ENCODE results near the gene GRAMD1B. TPM values are rescaled to one million over a fixed set of nuclear protein-coding genes. Genes with fewer than 3 reads are reported as not detected.

GRAMD1B gene
- total RNA-seq, 4 donors from 2014 or later: 1.8 to 4.0 (median 3.0) TPM

- no peak for TF ChIP-seq EP300 (IDR thresholded peaks at IDR 0.05)
- TF ChIP-seq POLR2AphosphoS5 (IDR thresholded peaks at IDR 0.05): no peak
- TF ChIP-seq, protein P1, sequence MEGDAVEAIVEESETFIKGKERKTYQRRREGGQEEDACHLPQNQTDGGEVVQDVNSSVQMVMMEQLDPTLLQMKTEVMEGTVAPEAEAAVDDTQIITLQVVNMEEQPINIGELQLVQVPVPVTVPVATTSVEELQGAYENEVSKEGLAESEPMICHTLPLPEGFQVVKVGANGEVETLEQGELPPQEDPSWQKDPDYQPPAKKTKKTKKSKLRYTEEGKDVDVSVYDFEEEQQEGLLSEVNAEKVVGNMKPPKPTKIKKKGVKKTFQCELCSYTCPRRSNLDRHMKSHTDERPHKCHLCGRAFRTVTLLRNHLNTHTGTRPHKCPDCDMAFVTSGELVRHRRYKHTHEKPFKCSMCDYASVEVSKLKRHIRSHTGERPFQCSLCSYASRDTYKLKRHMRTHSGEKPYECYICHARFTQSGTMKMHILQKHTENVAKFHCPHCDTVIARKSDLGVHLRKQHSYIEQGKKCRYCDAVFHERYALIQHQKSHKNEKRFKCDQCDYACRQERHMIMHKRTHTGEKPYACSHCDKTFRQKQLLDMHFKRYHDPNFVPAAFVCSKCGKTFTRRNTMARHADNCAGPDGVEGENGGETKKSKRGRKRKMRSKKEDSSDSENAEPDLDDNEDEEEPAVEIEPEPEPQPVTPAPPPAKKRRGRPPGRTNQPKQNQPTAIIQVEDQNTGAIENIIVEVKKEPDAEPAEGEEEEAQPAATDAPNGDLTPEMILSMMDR (IDR thresholded peaks at IDR 0.05): no peak
- TF ChIP-seq POLR2A (IDR thresholded peaks at IDR 0.05): no peak
- no peak overlapping the region for H3K27ac ChIP-seq
- peaks cover 12% of the 10 kb centered on the region for H3K27me3 ChIP-seq
- H3K9me3 ChIP-seq: no peaks in the 10 kb centered on the region
- H3K36me3 ChIP-seq: no peaks in the 10 kb centered on the region
- WGBS, 2 donors (ENCODE audit: low coverage in 1 of 2): 62 to 69% methylated on average over 3 of the region's 4 CpGs
- no peak overlapping the region for H3K4me3 ChIP-seq
- no peak for ATAC-seq
- peaks cover 0 to 13% (median 0%) of the 10 kb centered on the region in 3 donors for H3K4me1 ChIP-seq
These were observed 23.5 kb upstream of the GRAMD1B start for GRCh38 chr11:123406441-123407129.

DNA sequence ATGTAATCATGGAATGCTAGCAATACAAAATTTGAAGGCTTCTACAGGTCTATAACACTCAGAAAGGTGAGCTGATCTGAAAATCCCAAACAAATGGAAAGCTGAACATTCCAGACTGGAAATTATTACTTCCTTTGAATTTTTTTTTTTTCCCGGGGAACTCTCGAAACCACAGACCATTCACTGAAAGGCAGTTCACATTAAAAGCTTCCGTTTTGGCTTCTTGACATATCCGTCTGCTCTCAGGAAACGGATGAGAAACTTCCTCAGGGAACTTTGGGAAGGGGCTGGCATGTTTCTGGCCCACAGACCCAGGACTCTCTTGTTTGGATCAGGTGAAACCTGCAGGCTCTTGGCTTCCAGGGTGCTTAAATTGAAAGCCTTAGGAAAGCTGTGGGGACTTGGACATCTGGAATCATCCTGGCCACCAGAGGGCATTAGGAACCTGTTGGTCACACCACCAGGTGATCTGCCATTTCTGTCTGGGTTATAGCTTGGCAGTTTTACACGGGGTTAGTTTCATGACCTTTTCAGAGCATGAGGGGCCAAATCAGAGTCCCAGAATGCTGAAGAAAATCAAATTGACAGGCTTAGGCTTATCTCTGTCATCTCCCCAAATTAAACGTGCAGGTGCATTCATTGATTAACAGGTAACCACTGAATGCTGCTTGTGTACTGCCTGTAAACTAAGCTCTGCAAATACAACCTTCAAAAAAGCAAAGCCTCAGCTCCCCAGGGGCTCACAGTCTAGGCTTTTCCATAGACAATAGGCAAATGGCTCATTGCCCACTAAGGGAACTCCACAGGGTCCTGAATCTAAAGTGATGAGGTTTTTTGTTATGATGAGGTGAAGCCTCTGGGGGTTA, 22.7 kb upstream of the GRAMD1B start:
- Histone ChIP-seq H3K27me3 (peaks cover 8% of the 10 kb centered on the region), H3K27ac (no peak overlapping the region), H3K9me3 (no peaks in the 10 kb centered on the region), H3K4me1 (peaks cover 0 to 13% (median 0%) of the 10 kb centered on the region in 3 donors), H3K36me3 (no peaks in the 10 kb centered on the region), H3K4me3 (no peak overlapping the region)
- TF ChIP-seq POLR2A (IDR thresholded peaks at IDR 0.05): no peak
- TF ChIP-seq, protein P1 (IDR thresholded peaks at IDR 0.05): peak in 3 of 4 experiments; percentile 18 to 55 (median 43)
- ATAC-seq: no peak
- 10 to 19% methylated on average over 6 to 7 of the region's 7 CpGs for WGBS, 2 donors (ENCODE audit: low coverage in 1 of 2)

- H3K4me3 ChIP-seq: no peak overlapping the region
- H3K36me3 ChIP-seq: no peaks in the 10 kb centered on the region
- H3K27ac ChIP-seq: no peak overlapping the region
- peaks cover 8% of the 10 kb centered on the region for H3K27me3 ChIP-seq
- TF ChIP-seq, protein P1 (IDR thresholded peaks at IDR 0.05): no peak
- TF ChIP-seq POLR2AphosphoS5 (IDR thresholded peaks at IDR 0.05) (no peak), EP300 (IDR thresholded peaks at IDR 0.05) (no peak), POLR2A (IDR thresholded peaks at IDR 0.05) (no peak)
- no peak for ATAC-seq
- 48 to 51% methylated on average over 5 to 7 of the region's 7 CpGs for WGBS, 2 donors (ENCODE audit: low coverage in 1 of 2)
- H3K4me1 ChIP-seq: peaks cover 0 to 13% (median 0%) of the 10 kb centered on the region in 3 donors
- H3K9me3 ChIP-seq: no peaks in the 10 kb centered on the region
These were observed 22.0 kb upstream of the GRAMD1B start for GRCh38 chr11:123407996-123408597.

DNA sequence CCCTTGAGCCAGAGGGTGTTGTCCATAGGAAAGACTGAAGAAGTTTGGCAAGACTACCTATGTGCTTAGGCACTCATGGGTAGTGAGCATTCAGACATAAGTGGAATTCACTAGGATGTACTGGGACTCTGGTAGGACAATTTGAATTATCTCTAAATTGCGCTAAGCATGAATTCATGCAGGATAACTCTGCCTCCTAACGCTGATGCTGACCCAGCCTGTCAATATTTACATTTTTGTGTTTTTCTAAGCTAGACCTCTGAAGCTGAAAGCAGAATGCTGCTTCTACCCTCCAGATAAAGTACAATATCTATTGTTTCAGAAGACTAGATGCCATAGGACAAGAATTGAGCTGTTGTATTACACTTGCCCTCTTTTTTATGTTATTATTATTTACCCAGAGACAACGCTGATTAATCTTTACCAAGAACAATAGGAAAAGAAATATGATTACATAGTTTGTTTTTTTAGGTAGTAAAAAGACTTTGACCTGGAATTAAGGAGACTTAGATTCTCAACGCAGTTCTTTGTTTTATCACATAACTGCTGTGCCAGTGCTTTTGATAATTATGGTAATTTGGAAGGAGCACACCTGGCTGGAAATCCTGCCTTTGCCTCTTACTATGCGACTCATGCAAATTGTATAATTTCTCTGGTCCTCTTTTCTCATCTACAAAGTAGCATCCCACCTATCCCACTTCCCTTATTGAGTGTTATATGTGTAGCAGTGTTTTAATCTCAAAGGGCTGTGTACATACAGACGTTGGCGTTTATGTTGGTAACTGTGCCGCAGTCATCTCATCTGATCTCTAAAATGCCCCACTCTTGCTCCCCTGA, 21.2 kb upstream of the GRAMD1B start:
- no peak for ATAC-seq
- TF ChIP-seq, protein P1 (IDR thresholded peaks at IDR 0.05): no peak
- TF ChIP-seq POLR2A (IDR thresholded peaks at IDR 0.05) (no peak), POLR2AphosphoS5 (IDR thresholded peaks at IDR 0.05) (no peak), EP300 (IDR thresholded peaks at IDR 0.05) (no peak)
- H3K9me3 ChIP-seq: no peaks in the 10 kb centered on the region
- H3K4me3 ChIP-seq: no peak overlapping the region
- no peaks in the 10 kb centered on the region for H3K36me3 ChIP-seq
- H3K27me3 ChIP-seq: peaks cover 8% of the 10 kb centered on the region
- no peak overlapping the region for H3K27ac ChIP-seq
- H3K4me1 ChIP-seq: peaks cover 0 to 13% (median 0%) of the 10 kb centered on the region in 3 donors
- 76 to 86% methylated on average over 8 of the region's 8 CpGs for WGBS, 2 donors (ENCODE audit: low coverage in 1 of 2)
